ENCODE data around the gene DNM2.

The DNM2 gene

DNA sequence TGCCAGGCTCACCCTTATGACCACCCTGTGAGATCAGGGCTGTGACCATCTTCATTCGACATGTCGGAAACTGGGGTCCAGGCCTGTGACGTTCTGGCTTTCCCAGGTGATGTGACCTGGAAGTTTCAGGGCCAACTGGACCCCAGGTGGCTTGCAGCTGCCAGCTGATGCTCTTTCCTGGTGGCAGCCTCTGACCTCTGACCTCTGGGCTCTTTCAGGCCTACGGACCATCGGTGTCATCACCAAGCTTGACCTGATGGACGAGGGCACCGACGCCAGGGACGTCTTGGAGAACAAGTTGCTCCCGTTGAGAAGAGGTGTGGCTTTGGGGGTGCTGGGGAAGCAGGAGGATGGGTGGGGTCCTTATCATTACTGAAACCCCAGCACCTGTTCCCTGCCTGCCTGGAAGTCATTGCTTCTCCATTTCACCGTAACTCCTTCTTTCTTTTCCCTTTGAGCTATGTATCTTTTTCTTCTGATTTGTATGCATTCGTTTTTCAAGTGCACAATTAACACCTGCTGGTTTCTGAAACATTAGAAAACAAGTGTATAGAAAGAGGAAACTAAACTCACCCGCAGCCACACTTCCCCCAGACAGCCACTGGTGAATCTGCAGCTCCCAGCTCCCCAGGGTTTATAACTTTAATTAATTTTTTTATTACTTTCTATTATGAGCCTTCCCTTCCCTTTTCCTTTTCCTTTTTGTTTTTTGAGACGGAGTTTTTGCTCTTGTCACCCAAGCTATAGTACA is 59.2 kb downstream of the DNM2 start:
- no peak overlapping the region for H3K4me3 ChIP-seq (ENCODE audit: low read depth, low read length)
- TF ChIP-seq, protein P1, sequence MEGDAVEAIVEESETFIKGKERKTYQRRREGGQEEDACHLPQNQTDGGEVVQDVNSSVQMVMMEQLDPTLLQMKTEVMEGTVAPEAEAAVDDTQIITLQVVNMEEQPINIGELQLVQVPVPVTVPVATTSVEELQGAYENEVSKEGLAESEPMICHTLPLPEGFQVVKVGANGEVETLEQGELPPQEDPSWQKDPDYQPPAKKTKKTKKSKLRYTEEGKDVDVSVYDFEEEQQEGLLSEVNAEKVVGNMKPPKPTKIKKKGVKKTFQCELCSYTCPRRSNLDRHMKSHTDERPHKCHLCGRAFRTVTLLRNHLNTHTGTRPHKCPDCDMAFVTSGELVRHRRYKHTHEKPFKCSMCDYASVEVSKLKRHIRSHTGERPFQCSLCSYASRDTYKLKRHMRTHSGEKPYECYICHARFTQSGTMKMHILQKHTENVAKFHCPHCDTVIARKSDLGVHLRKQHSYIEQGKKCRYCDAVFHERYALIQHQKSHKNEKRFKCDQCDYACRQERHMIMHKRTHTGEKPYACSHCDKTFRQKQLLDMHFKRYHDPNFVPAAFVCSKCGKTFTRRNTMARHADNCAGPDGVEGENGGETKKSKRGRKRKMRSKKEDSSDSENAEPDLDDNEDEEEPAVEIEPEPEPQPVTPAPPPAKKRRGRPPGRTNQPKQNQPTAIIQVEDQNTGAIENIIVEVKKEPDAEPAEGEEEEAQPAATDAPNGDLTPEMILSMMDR (IDR thresholded peaks at IDR 0.05; ENCODE audit: borderline replicate concordance, insufficient read depth, low read depth, low read length) = no peak

DNA sequence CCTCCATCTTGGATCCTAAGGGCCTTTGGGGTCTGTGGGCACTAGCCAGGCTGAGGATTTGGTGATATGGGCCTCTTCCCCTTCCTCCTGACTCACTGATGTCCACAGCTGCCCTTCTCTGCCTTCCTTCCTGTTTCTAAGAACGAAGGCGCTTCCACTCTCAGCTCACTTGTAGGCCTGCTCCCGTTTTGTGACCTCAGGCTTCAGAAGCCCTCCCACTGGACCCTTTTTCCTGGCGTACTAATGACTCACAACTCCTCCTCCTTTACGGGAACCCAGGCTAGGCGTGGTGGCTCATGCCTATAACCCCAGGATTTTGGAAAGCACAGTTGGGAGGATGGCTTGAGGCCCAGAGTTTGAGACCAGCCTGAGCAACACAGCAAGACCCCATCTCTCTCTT is 62.5 kb downstream of the DNM2 start:
- TF ChIP-seq, protein P1 (IDR thresholded peaks at IDR 0.05; ENCODE audit: borderline replicate concordance, insufficient read depth, low read depth, low read length) = no peak
- H3K4me3 ChIP-seq (ENCODE audit: low read depth, low read length) = no peak overlapping the region

DNA sequence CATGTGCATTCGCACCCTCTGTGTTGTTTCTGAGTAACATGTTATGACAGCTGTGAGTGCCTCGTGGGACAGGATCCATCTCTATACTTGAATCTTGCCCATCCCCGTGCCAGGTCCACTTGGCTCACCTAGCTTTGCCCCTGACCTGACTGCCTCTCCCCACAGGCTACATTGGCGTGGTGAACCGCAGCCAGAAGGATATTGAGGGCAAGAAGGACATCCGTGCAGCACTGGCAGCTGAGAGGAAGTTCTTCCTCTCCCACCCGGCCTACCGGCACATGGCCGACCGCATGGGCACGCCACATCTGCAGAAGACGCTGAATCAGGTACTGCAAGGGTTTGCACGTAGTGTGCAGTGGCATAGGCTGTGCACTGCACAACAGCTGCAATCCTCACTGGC is 64.9 kb downstream of the DNM2 start:
- TF ChIP-seq, protein P1 (IDR thresholded peaks at IDR 0.05; ENCODE audit: borderline replicate concordance, insufficient read depth, low read depth, low read length) = no peak
- no peak overlapping the region for H3K4me3 ChIP-seq (ENCODE audit: low read depth, low read length)

DNA sequence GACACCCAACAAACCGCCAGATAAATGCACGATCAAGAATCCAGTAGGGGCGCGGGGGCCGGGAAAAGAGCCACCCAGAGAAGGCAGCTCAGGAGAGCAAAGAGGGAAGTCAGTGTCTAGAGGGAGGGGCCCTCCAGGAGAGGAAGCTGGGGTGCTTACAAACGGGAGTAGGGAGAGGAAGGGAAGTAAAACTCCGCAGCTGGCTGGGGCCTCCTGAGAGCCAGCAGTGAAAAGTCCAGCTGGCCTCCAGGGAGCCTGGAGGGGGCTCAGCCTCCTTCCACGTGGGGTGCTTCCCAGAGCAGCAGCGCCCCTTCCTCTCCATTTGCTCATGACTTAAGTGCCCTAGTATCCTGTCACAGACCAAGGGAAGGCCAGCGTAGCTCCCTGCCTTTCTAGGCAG is 66.4 kb downstream of the DNM2 start:
- H3K4me3 ChIP-seq (ENCODE audit: low read depth, low read length) = no peak overlapping the region
- TF ChIP-seq, protein P1 (IDR thresholded peaks at IDR 0.05; ENCODE audit: borderline replicate concordance, insufficient read depth, low read depth, low read length) = no peak

DNA sequence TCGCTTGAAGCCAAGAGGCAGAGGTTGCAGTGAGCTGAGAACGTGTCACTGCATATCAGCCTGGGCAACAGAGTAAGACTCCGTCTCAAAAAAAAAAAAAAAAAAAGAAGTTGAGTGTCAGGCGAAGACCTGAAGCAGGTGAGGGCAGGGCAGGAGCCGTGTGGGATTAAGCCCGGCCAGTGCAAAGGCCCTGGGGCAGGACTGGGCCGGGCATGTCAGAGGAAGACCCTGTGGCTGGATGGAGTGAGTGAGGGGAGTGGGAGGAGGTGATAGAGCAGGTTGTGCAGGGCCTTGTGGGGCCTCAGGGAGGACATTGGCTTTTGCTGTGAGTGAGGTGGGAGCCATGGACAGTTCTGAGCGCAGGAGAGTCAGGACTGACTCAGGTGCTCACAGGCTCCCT is 70.3 kb downstream of the DNM2 start:
- TF ChIP-seq, protein P1 (IDR thresholded peaks at IDR 0.05; ENCODE audit: borderline replicate concordance, insufficient read depth, low read depth, low read length) = no peak

DNA sequence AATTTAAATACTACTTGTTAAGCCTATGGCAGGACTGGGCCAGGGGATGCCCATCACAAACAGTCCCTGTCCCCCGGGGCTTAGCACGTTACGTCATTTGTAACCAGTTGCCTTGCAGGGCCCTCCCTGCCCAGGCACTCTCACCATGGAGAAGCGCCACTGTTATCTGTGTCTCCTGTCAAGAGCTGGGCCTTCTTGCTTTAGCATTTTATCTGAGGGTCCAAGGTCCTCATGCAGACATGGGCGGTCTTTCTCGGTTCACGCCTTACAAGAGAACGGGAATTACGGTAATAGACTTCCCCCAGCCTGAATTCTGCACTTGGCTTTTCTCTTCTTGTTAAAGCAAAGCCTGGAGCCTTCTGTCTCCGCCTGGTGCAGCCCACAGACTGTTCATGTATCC is 72.0 kb downstream of the DNM2 start:
- TF ChIP-seq, protein P1 (IDR thresholded peaks at IDR 0.05; ENCODE audit: borderline replicate concordance, insufficient read depth, low read depth, low read length) = no peak

More for the DNA sequence above, 70.3 kb downstream of the DNM2 start:
- no peak overlapping the region for H3K4me3 ChIP-seq (ENCODE audit: low read depth, low read length)

DNA sequence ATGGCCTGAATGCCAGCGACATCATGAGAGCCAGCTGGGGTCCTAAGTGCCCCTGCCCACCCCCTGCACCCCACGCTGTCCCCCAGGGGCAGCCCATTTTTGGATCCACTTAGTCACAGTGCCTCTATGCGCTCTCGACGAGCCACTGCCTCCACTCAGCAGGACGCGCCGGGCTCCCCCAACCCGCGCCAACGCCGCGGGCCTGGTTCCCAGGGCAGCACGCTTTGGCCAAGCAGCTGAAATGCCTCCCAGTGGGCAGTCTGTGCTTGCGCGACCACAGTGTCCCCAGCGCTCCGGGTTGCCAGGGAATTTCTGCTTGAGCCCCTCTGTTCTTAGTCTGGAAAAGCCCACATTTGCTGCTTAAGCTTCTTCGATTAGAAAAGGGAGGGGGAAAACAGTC is 78.8 kb downstream of the DNM2 start:
- TF ChIP-seq, protein P1 (IDR thresholded peaks at IDR 0.05; ENCODE audit: borderline replicate concordance, insufficient read depth, low read depth, low read length) = no peak
- H3K4me3 ChIP-seq (ENCODE audit: low read depth, low read length) = no peak overlapping the region

More for the DNA sequence above, 72.0 kb downstream of the DNM2 start:
- H3K4me3 ChIP-seq (ENCODE audit: low read depth, low read length) = no peak overlapping the region

All from GM12875 (cell line).